ENCODE measurements around the gene MINDY1. TPM values are rescaled to one million over a fixed set of nuclear protein-coding genes. Genes with fewer than 3 reads are reported as not detected.

The MINDY1 gene
- polyA plus RNA-seq, 2 donors, result 17.2 to 21.3 TPM

- 24 to 25% methylated on average over 23 of the region's 23 CpGs for WGBS, 2 donors
- Histone ChIP-seq H3K27me3 (ENCODE audit: control insufficient read depth in 1 of 2, insufficient read depth in 2 of 2, low read length in 2 of 2) (no peaks in the 10 kb centered on the region), H3K4me3 (ENCODE audit: low read depth in 1 of 2, low read length in 2 of 2) (no peak overlapping the region), H3K9me3 (ENCODE audit: control insufficient read depth in 2 of 2, insufficient read depth in 1 of 2, low read depth in 1 of 2, low read length in 1 of 2) (no peaks in the 10 kb centered on the region), H3K36me3 (ENCODE audit: control insufficient read depth in 2 of 2, insufficient read depth in 2 of 2, low read length in 1 of 2) (no peaks in the 10 kb centered on the region), H3K27ac (ENCODE audit: low read depth in 2 of 2, low read length in 1 of 2) (peak overlapping the region; percentile 37 to 41), H3K4me1 (ENCODE audit: control insufficient read depth in 2 of 2, insufficient read depth in 2 of 2, low read length in 1 of 2) (peaks cover 0 to 19% of the 10 kb centered on the region in 2 donors)
Observed at GRCh38 chr1:150979092-150980056, 27.3 kb downstream of the MINDY1 start.

GRCh38 chr1:150976879-150977694 lies 29.6 kb downstream of the MINDY1 start:
- H3K4me1 ChIP-seq (ENCODE audit: control insufficient read depth in 2 of 2, insufficient read depth in 2 of 2, low read length in 1 of 2), result peaks cover 14 to 26% of the 10 kb centered on the region in 2 donors
- H3K9me3 ChIP-seq (ENCODE audit: control insufficient read depth in 2 of 2, insufficient read depth in 1 of 2, low read depth in 1 of 2, low read length in 1 of 2), result no peaks in the 10 kb centered on the region
- no peaks in the 10 kb centered on the region for H3K36me3 ChIP-seq (ENCODE audit: control insufficient read depth in 2 of 2, insufficient read depth in 2 of 2, low read length in 1 of 2)
- H3K27me3 ChIP-seq (ENCODE audit: control insufficient read depth in 1 of 2, insufficient read depth in 2 of 2, low read length in 2 of 2), result no peaks in the 10 kb centered on the region
- WGBS, 2 donors, result 38 to 51% methylated on average over 11 of the region's 11 CpGs
- no peak overlapping the region for H3K4me3 ChIP-seq (ENCODE audit: low read depth in 1 of 2, low read length in 2 of 2)
- peak overlapping the region; percentile 15 to 66 for H3K27ac ChIP-seq (ENCODE audit: low read depth in 2 of 2, low read length in 1 of 2)

GRCh38 chr1:150976401-150976821 lies 30.3 kb downstream of the MINDY1 start:
- Histone ChIP-seq H3K4me3 (ENCODE audit: low read depth in 1 of 2, low read length in 2 of 2) (no peak overlapping the region), H3K36me3 (ENCODE audit: control insufficient read depth in 2 of 2, insufficient read depth in 2 of 2, low read length in 1 of 2) (no peaks in the 10 kb centered on the region), H3K27me3 (ENCODE audit: control insufficient read depth in 1 of 2, insufficient read depth in 2 of 2, low read length in 2 of 2) (no peaks in the 10 kb centered on the region), H3K27ac (ENCODE audit: low read depth in 2 of 2, low read length in 1 of 2) (peak overlapping the region in 1 of 2 donors; percentile 13), H3K4me1 (ENCODE audit: control insufficient read depth in 2 of 2, insufficient read depth in 2 of 2, low read length in 1 of 2) (peaks cover 17 to 24% of the 10 kb centered on the region in 2 donors), H3K9me3 (ENCODE audit: control insufficient read depth in 2 of 2, insufficient read depth in 1 of 2, low read depth in 1 of 2, low read length in 1 of 2) (no peaks in the 10 kb centered on the region)
- WGBS, 2 donors, result 93 to 94% methylated on average over 9 of the region's 9 CpGs

GRCh38 chr1:150974580-150975478 lies 31.9 kb downstream of the MINDY1 start, which contains the start of gene CERS2:
Gene CERS2 (minus strand): TSS chr1:150974835. CDS start chr1:150969090, 5,745 bp downstream.
- WGBS, 2 donors, result 6 to 12% methylated on average over 72 to 106 of the region's 106 CpGs
- peak within 1 kb of the TSS; percentile 93 to 94 for H3K27ac ChIP-seq (ENCODE audit: low read depth in 2 of 2, low read length in 1 of 2)

GRCh38 chr1:150973836-150974579 lies 32.7 kb downstream of the MINDY1 start:
- peak overlapping the region; percentile 80 to 91 for H3K4me3 ChIP-seq (ENCODE audit: low read depth in 1 of 2, low read length in 2 of 2)
- no peaks in the 10 kb centered on the region for H3K36me3 ChIP-seq (ENCODE audit: control insufficient read depth in 2 of 2, insufficient read depth in 2 of 2, low read length in 1 of 2)
- H3K27ac ChIP-seq (ENCODE audit: low read depth in 2 of 2, low read length in 1 of 2), result peak overlapping the region; percentile 93 to 94
- no peaks in the 10 kb centered on the region for H3K9me3 ChIP-seq (ENCODE audit: control insufficient read depth in 2 of 2, insufficient read depth in 1 of 2, low read depth in 1 of 2, low read length in 1 of 2)
- H3K4me1 ChIP-seq (ENCODE audit: control insufficient read depth in 2 of 2, insufficient read depth in 2 of 2, low read length in 1 of 2), result peaks cover 17 to 24% of the 10 kb centered on the region in 2 donors
- no peaks in the 10 kb centered on the region for H3K27me3 ChIP-seq (ENCODE audit: control insufficient read depth in 1 of 2, insufficient read depth in 2 of 2, low read length in 2 of 2)
- 1% methylated on average over 62 to 67 of the region's 67 CpGs for WGBS, 2 donors

More at GRCh38 chr1:150974580-150975478, 31.9 kb downstream of the MINDY1 start, which contains the start of gene CERS2:
- no peaks in the 10 kb centered on the region for H3K9me3 ChIP-seq (ENCODE audit: control insufficient read depth in 2 of 2, insufficient read depth in 1 of 2, low read depth in 1 of 2, low read length in 1 of 2)
- H3K4me3 ChIP-seq (ENCODE audit: low read depth in 1 of 2, low read length in 2 of 2), result peak within 1 kb of the TSS; percentile 80 to 91
- H3K4me1 ChIP-seq (ENCODE audit: control insufficient read depth in 2 of 2, insufficient read depth in 2 of 2, low read length in 1 of 2), result peaks cover 17 to 29% of the 10 kb centered on the region in 2 donors
- H3K27me3 ChIP-seq (ENCODE audit: control insufficient read depth in 1 of 2, insufficient read depth in 2 of 2, low read length in 2 of 2), result no peaks in the 10 kb centered on the region
- H3K36me3 ChIP-seq (ENCODE audit: control insufficient read depth in 2 of 2, insufficient read depth in 2 of 2, low read length in 1 of 2), result no peaks in the 10 kb centered on the region

GRCh38 chr1:150973258-150973835 lies 33.4 kb downstream of the MINDY1 start:
- no peaks in the 10 kb centered on the region for H3K27me3 ChIP-seq (ENCODE audit: control insufficient read depth in 1 of 2, insufficient read depth in 2 of 2, low read length in 2 of 2)
- H3K4me1 ChIP-seq (ENCODE audit: control insufficient read depth in 2 of 2, insufficient read depth in 2 of 2, low read length in 1 of 2), result peaks cover 17 to 24% of the 10 kb centered on the region in 2 donors
- WGBS, 2 donors, result 12 to 17% methylated on average over 15 of the region's 15 CpGs

GRCh38 chr1:150972417-150972940 lies 34.2 kb downstream of the MINDY1 start:
- peaks cover 17 to 23% of the 10 kb centered on the region in 2 donors for H3K4me1 ChIP-seq (ENCODE audit: control insufficient read depth in 2 of 2, insufficient read depth in 2 of 2, low read length in 1 of 2)
- no peak overlapping the region for H3K4me3 ChIP-seq (ENCODE audit: low read depth in 1 of 2, low read length in 2 of 2)
- no peaks in the 10 kb centered on the region for H3K9me3 ChIP-seq (ENCODE audit: control insufficient read depth in 2 of 2, insufficient read depth in 1 of 2, low read depth in 1 of 2, low read length in 1 of 2)
- H3K27me3 ChIP-seq (ENCODE audit: control insufficient read depth in 1 of 2, insufficient read depth in 2 of 2, low read length in 2 of 2), result no peaks in the 10 kb centered on the region
- peaks cover 8 to 12% of the 10 kb centered on the region in 2 donors for H3K36me3 ChIP-seq (ENCODE audit: control insufficient read depth in 2 of 2, insufficient read depth in 2 of 2, low read length in 1 of 2)
- H3K27ac ChIP-seq (ENCODE audit: low read depth in 2 of 2, low read length in 1 of 2), result peak overlapping the region; percentile 19 to 63
- WGBS, 2 donors, result 56 to 57% methylated on average over 4 of the region's 4 CpGs

More at GRCh38 chr1:150973258-150973835, 33.4 kb downstream of the MINDY1 start:
- H3K27ac ChIP-seq (ENCODE audit: low read depth in 2 of 2, low read length in 1 of 2), result peak overlapping the region; percentile 93 to 94
- H3K9me3 ChIP-seq (ENCODE audit: control insufficient read depth in 2 of 2, insufficient read depth in 1 of 2, low read depth in 1 of 2, low read length in 1 of 2), result no peaks in the 10 kb centered on the region
- H3K4me3 ChIP-seq (ENCODE audit: low read depth in 1 of 2, low read length in 2 of 2), result peak overlapping the region; percentile 80 to 91
- H3K36me3 ChIP-seq (ENCODE audit: control insufficient read depth in 2 of 2, insufficient read depth in 2 of 2, low read length in 1 of 2), result peaks cover 0 to 4% of the 10 kb centered on the region in 2 donors
